Measurements from ENCODE around the gene NOTCH3.

NOTCH3 gene

DNA sequence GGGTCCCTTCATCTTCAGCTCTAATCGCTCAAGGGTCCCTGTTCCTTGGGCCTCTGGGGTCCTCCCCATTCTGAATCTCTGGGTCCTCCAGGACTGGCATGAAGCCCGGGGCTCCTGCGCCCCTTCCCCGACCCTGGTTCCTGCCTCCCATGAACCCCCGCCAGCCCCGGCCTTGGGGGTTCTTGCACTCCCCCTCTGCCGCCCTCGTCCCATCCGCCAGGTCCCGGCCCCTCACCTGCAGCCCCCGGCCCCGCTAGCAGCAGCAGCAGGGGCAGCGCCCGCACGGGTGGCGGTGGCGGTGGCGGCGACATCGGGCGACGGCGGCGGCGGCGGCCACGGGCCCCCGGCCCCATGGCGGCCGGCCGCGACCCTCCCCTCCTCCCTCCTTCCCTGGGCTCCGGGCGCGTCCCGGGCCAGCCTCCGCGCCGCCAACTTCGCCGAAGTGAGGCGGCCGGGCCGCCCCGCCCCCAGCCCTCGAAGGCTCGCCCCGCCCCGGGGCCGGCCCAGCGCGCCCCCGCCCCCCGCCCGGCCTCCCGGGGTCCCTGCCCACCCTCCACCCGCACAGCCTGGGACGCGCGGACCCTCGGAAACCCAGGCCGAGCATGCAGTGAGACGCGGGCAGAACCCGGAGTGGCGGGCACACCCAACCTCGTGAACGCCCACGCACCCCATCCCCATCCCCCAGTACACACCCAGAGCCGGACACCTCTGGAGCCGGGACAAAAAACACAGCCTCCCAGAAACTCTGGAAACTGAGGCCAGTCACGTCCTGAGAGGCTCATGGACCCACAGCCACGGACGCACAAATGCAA, at the start of gene NOTCH3:
TSS of gene NOTCH3 (minus strand) at position 443 of the 812 bp plus-strand sequence. CDS start at position 353, 90 bp downstream.
- peak; percentile 67 for DNase-seq

DNA sequence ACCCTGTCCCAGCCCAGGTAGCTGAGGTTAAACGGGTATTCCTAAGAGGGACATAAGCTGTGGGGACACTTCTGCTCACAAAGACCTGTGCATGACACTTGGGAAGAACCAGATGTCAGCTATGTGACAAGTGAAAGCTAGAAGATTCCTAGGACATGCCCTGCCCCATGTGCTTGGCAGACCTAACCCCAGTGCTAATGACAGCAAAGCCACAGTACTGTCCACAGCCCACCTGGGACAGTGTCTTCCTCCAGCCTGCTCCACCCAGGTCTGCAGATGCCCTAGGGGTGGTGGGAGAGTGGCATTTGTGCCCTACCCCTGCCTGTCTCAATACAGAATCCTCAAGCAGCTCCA, 49.8 kb upstream of the NOTCH3 start:
- no peak for DNase-seq

DNA sequence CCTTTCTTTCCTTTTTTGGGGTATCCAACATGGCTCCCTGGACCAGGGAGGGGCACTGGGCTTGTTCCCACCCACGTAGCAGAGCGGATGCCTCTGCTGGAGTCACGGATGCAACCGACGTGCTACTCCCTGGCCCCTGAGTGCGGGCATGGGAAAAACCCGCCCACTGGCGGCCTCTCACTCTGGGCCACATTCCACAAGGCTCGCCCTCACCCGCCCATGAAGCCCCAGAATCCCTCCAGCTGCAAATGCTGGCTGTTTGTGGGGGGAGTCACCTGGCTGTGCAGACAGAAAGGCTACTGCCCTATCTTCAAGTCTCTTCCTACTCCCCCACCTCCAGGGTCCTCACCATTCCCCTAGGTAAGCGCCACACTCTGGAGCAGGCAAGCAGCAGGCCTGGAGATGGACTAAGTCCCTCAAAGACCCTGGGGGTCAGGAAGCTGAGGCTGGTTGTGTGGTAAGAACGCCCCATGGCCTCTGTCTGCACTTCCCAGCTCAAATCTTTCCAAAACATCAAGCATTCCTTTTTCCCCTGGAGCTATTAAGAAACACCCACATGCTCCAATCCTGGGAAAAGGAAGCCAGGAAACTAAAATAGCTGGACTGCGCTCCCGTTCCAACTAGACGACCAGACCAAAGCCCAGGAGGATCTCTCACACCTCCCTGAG, 49.3 kb upstream of the NOTCH3 start:
- peak; percentile 90 for DNase-seq

DNA sequence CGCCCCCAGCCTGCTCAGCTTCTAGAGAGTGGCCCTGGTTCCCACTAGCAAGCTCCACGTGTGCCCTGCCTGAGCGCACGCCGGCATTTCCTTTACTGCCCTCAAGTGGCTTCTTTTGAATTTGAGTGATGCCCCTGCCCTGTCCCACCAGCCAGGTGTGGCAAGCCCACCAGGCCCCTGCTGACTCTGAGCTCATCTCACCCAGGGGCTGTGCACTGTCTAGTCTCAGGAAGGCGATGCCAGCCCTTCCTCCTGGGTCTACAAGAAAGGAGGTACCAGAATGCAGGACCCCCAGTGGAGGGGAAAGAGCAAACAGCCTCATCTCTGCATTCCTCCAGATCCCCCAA, 48.7 kb upstream of the NOTCH3 start:
- no peak for DNase-seq

DNA sequence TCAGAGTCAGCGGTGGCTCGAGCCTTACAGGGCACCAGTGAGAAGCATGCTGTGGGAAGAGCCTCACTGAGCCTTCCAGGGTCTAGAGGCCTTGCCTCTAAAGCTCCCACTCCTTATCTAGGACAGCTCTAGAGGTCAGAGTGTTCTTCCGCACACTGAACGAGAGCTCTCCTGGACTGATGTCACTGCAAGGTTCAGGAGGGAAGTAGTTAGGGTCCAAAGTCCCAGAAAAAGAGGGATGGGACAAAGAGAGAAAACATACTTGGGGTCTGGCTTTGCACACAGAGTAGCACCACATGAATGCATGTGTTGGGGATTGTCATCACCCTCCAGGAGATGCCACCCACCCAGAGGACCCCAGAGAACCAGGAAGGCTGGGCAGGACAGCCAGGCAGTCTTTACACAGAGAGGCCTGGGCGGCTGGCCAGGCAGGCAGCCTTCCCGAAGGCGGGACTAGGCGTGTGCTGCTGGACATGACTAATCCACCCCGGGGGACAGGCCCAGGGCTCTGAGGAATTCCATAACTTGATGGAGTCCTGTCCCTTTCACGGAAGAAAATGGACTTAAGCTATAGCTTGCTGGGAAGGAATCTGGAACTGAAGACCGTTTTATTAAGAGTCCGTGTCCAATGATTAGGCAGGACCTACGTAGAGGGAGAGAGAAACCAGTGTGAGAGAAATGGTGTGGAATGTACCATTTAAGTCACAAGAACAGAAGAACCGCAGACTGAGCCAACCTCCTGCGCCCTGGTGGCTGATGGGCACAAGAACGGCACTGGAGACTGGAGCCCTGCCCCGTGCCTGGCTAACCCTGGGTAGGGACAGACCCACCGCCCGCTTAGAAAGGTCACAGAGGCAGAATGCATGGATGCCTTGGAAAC, 48.1 kb upstream of the NOTCH3 start:
- peak; percentile 75 for DNase-seq

DNA sequence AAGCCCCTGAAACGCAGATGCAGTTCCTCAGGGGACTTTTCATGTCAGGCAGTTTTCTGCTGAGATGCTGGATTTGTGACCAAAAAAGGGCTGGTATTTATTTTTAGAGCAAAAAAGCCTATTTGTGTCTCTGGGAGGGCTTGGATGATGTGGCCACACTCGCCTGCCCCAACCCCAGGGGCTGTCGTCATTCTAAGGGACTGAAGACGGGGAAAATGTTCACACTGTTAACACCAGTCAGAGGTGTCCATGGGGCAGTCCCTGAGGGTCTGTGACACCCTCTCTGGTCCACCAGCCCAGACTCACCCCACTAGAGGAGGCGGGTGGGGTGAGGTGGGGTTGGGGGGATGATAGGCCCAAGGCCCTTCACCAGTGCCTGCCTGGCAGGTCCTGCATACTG, 47.3 kb upstream of the NOTCH3 start:
- no peak for DNase-seq

DNA sequence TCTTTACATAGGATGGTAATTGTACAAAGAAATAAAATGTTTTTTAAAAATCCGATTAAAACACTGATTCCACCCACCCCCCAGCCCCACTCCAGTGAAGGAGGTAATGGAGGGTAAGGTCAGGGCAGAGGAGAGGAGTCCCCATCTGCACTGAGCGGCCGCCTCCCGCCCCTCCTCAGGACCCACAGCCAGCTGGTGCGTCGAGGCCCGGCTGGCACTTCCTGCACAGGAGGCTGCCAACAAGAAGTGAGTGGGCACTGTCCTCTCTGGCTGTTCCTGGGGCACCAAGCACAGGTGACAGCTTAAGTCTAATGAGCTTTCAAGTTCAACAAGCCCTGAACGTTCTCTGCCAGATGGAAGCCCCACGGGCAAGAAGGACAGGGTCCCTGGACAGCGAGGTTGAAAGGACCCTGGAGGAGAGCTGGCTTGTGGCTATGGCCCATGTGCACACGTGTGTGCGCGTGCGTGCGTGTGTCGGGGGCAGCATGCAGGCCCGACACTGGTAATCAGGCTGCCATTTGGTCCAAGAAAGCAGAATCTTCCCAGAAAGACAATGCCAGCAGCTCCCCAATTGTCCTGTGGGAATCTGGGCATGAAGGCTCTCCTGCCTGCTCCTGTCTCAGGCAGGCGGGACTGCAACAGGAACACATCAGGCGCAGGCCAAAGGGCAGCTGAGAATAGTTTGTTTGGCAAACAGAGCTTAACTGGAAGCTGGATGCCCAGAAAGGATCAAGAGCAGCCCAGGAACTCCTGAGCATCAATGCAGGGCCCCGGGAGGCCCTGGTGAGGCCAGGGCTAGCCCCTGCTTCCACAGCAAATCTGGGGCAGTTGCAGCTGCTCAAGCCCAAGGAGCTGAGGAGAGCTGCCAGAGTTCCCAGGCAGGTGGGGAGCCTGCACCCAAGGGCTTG, 46.6 kb upstream of the NOTCH3 start:
- no peak for DNase-seq

DNA sequence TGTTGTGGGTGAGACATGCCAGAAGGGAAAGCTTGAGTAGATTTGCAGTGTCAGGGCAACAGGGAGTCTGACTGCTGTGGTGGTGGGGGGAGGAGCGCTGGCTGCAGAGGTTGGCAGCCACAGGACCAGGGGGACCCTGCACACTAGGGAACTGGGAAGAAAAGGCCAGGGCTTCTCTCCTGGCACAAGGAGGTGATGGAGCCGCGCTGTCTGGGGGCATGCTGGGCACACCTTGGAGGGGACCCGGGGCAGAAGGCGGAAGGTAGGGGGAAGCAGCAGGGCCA, 45.3 kb upstream of the NOTCH3 start:
- no peak for DNase-seq

DNA sequence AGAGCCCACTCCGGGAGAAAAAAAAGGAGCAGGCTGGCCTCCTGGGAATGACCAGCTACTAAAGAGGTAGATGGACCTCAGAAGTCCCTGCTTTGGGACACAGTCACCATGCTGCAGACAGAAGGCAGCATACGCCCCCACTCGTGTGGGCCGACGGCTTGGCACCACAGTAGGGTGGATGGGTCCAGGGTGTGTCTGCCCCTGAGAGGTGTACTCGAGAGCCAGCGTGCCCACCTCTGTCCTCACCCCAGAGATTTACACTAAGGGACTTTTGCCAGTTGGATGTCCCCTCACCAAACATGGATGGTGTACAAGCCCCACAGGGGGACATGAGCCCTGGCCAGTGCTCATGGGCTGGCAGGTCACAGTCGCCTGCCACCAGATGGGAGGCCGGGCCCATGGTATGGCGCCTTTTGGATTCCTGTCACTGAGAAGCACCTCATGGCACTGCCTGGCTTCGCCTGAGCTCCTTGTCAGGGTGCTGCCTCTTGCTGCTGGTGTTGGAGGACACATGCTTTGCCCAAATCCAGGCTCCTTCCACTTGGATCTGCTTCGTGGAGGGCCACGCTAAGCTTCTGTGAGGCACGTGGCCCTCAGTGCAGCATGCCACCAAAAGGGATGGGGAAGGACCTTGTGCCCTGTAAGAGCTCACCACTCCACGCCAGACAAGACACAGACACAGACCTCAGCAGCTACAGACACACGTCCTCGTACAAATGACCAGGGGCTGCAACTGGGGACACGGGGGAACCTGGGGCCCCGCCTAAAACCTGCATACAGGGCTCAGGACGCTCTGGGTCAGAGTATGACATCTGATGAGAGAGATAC, 44.8 kb upstream of the NOTCH3 start:
- DNase-seq, result no peak

DNA sequence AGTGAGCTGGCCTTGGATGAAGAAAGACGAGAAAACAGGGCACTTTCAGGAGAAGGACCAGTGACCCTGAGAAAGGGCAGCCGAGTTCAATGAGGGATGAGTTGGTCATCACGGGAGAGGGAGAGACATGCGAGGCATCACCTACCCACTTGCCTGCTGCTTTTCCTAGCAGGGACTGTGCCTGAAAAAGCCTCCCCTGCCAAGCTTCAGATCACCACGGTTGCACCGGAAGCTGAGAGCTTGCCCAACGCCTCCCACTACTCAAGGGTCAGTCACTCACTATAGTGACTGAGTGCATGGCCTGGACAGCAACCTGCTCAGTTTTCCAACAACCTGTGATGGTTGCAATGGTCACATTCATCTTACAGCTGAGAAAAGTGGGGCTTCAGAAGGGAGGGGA, 44.0 kb upstream of the NOTCH3 start:
- DNase-seq, result no peak

DNA sequence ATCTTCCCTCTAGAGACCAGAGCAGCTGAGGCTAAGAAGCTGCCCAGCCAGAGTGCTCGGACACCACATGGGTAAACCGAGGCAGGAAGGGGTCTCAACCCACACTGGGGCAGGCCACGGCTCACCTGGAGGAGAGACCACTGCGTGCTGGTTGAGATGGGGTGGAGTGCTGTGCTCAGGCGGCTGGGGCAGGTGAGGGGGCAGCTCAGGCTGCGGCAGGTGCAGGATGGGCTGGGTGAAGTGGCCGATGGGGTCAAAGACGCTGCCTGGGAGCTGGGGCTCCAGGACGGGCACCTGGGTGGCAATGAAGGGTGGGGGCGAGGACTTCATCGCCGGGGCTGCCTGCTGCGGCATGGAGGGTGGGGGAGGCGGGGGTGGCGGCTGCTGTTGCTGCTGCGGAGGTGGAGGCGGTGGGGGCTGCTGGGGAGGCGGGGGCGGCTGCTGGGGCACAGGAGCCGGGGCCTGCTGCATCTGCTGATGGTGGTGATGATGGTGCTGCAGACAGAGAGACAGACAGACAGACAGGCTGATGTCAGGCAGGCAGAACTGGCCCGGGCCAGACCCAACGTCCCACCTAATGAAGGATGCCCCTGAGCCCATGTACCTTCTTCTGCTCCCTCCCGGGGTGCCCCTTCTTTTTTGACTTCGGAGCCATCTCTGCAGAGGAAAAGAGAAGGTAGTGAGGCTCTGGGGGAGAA, 43.5 kb upstream of the NOTCH3 start:
- no peak for DNase-seq

DNA sequence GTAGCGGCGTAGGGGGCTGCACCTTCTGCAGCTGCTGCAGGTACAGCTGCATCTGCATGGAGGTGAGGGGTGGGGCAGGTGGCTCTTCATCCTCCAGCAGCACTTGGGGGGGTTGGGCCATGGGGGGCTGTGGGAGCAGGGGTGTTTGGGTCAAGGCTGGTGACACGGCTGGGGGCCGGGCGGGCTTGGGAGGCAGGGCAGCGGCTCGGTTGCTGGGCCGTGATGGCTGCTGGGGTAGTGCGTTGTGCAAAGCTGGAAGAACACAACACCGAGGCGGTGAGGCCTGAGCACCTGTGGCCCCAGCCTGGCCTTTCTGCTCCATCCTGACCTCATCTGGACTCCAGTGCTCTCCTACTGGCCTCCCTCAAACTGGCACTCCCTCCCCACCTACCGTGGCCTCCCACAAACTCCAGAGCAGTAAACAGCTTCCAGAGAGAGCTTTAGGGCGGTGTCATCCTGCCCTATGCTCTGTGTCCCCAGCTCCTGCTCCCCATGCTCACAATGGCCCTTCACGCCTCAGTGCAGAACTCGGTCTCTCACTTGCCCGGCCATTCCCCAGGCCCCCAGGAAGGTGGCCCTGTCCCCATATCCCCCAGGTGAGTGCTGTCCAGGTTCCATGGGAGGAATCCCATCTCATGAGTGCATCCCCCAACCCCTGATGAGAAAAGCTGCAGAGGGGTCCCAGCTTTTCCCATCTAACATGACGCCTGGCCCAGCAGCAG, 42.6 kb upstream of the NOTCH3 start:
- DNase-seq, result no peak

DNA sequence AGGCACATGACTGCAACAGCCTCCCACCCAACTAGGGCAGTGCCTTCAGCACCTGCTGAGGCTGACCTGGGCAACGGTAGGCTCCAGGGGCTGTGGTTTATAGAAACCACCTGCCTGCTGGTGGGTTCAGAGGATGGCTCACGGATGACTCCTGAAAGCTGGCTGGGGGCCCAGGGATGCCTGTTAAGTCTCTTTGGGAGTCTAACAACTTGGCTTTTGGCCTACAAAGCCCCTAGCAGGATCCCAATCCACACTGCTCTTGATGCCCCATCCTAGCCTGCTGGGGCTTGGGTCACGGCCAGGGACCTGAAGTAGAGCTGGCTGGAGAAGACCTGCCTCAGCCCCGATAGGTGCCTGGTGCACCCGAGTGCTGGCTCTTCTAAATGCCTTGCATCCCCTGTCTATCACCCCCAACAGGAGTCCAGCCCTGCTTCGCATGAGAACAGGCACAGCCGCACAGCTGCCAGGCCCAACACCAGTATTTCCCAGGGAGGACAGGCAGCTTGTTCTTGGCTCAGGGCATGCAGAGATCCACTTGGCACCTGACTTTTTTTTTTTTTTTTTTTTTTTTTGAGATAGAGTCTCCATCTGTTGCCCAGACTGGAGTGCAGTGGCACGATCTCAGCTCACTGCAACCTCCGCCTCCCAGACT, 40.6 kb upstream of the NOTCH3 start:
- DNase-seq, result no peak

DNA sequence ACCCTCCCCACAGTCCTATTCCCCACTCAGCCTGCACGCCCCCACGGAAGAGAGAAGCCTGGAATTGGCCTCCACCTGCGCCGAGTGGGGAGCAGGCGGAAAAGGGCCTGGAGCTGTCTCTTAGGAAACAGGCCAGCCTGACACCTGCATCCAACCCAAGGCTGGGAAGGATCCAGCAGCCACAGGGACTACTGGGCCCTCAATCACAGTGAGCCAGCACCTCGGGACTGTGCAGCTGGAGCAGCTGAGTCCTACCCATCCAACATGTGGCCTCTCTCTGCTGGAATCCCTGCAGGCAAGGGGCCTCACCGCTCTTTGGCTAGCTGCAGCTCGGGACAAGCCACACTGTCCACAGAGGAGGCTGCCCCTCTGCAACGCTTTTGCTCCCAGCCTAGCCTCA, 39.7 kb upstream of the NOTCH3 start:
- DNase-seq, result no peak

DNA sequence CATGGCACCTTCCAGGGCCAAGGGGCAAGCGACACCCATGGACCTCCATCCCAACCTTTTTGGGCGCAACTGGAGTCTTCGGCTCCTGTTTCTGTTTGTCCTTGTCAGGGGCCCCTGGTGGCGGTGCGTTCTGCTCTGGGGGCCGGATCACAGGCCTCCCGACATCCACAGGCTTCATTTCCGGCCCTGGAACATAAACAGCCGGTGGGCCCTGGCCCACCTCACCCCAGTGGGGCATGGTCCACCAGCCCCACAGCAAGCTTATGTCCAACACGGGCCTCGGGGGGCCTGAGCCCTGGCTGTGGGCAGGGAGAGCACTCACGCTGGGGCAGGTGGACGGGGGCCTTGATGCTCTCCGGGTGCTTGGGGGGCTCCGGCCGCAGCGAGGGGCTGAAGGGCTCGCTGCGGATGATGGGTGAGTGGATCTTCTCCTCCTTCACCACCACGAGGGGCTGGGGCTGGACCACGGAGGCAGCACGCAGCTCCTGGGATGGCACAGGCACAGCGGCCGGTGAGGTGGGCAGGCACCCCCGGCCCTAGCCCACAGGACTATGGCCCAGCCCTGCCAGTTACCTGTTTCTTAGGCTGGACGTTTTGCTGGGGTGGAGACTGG, 38.6 kb upstream of the NOTCH3 start:
- DNase-seq, result no peak

DNA sequence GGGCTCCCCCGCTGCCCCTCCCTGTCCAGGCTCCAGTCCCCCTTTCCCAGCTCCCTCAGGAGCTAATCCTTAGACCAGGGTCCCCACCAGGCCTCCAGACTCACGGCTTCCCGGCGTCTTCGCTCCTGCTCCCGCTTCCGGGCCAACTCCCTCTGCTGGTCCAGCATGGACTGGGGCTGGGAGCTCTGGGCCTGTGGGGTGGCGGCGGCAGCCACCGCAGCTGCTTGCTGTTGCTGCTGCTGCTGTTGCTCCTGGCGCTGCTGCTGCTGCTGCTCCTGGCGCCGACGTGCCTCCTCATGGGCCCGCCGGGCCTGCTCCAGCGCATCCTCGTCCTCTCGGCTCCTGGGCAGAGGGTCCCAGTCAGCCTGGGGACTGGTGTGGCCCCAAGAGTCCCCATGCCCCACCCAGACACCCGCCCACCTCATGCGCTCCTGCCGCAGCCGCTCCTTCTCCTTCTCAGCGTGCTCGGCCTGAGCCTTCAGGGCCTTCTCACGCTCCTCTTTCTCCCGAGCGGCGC, 37.9 kb upstream of the NOTCH3 start:
- no peak for DNase-seq

DNA sequence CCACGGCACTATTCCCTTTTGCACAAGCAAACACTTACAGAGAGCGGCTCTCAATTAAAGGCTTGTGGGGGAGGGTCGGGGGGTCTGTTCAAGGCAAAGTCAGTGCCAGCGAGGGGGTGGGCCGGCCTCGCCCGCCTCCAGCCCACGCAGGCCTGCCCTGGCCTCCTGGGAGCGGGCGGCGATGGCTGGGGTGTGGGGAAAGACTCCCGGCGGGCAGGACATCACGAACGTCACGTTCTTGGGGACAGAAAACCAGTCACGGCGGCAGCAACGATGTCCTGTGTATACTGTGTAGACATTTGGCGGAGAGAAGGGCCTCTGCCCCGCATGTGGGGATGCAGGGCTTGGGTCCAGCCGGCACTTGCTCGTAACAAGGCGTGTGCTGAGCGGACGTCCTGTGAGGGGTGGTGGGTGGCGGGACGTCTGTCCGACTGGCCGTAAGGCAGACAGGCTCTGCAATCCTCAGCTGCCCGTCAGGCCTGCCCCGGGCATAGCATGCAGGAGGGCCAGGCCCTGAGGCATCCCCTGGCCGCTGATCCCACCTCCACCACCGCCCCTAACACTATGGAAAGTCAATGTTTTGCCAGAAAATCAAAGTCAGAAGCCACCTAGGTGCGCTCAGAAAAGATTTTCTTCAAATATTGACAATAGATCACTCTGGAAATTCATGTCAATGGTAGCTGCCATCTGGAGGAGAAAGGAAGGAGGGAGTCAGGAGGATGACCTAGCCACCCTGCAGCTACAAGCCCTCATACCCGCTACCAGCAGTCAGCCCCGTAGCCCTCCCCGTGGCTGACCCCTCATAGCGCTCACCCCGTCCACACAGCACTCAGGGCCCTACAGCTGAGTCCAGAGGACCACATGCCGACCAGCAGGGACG, 37.2 kb upstream of the NOTCH3 start:
- no peak for DNase-seq

DNA sequence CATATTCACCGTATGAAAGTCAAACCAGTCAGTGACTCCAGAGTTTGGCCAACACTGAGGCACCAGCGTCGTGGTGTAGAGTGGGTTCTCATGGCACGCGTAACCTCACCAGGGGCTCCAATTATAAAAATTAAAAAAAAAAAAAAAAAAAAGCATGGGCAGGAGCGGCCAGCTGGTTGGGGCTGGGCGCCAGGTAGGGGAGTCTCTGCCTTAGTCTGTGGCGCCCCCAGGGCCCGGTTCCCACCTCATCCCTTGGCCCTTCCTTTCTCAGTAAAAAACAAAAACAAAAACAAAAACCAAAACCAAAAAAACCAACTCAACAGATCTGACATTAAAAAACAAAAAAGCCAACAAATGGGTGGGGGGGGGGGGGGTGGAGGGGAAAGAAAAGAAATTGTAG, 36.1 kb upstream of the NOTCH3 start:
- no peak for DNase-seq
